Skeletal muscle tissue (tissue), 4 donors: ENCODE results near the gene UNC5C. TPM values are rescaled to one million over a fixed set of nuclear protein-coding genes. Genes with fewer than 3 reads are reported as not detected.

ENCODE experiments used
- H3K27ac ChIP-seq: one replicate; pipeline ENCODE4 v1.7.0; 2013; ENCODE audit warnings: mild to moderate bottlenecking, low read depth, low read length, inconsistent platforms
- H3K27me3 ChIP-seq, 3 donors: one replicate each; pipeline ENCODE4 v1.7.0; 2013; ENCODE audit warnings: low read length in 3 of 3; ENCODE audit not compliant: control insufficient read depth in 3 of 3, insufficient read depth in 3 of 3
- H3K36me3 ChIP-seq, 3 donors: one replicate each; pipeline ENCODE4 v1.7.0; 2013; ENCODE audit warnings: low read length in 3 of 3; ENCODE audit not compliant: control insufficient read depth in 3 of 3, insufficient read depth in 3 of 3
- H3K4me1 ChIP-seq, 3 donors: one replicate each; pipeline ENCODE4 v1.7.0; 2013; ENCODE audit warnings: low read length in 3 of 3, mild to moderate bottlenecking in 3 of 3; ENCODE audit not compliant: control insufficient read depth in 3 of 3, insufficient read depth in 3 of 3
- H3K4me3 ChIP-seq, 3 donors: one replicate each; pipeline ENCODE4 v1.7.0; 2013; ENCODE audit warnings: low read length in 3 of 3
- H3K9ac ChIP-seq, 3 donors: one replicate each; pipeline ENCODE4 v1.7.0; 2013; ENCODE audit warnings: low read length in 3 of 3, mild to moderate bottlenecking in 3 of 3, moderate library complexity in 2 of 3, low read depth in 1 of 3
- H3K9me3 ChIP-seq, 3 donors: one replicate each; pipeline ENCODE4 v1.7.0; 2013; ENCODE audit warnings: low read length in 3 of 3; ENCODE audit not compliant: control insufficient read depth in 3 of 3
- total RNA-seq: library from RNA; depleted of rRNA; stranded (reverse); fragments of >200 nt; gene quantifications from one replicate; pipeline ENCODE4 v1.2.3, GENCODE V29; 2014
- donor health status: Osteomylitis.

The UNC5C gene
- total RNA-seq, 1 donor from 2014 or later: 1.0 TPM

DNA sequence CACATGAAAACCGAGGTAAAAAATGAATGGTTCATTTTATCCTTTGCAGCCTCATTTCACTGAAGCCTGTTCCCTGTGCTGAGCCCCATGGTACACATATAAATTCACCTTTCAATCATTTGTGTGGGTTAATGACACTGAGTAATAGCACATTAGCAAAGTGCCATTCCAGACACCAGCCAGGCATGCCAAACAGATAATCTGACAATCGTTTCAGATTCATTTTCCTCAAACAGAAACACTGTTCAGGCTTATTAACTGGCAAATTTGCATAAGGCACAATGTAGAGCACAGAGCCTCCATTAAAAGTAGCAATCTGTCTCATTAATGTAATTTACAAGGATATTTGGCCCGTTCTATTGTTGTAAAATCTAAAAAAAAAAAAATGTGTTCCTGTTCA lies 76.2 kb downstream of the UNC5C start:
- Histone ChIP-seq H3K27ac (no peak overlapping the region), H3K9me3 (no peaks in the 10 kb centered on the region), H3K4me3 (no peak overlapping the region), H3K36me3 (no peaks in the 10 kb centered on the region), H3K9ac (no peak overlapping the region), H3K4me1 (no peaks in the 10 kb centered on the region), H3K27me3 (no peaks in the 10 kb centered on the region)

DNA sequence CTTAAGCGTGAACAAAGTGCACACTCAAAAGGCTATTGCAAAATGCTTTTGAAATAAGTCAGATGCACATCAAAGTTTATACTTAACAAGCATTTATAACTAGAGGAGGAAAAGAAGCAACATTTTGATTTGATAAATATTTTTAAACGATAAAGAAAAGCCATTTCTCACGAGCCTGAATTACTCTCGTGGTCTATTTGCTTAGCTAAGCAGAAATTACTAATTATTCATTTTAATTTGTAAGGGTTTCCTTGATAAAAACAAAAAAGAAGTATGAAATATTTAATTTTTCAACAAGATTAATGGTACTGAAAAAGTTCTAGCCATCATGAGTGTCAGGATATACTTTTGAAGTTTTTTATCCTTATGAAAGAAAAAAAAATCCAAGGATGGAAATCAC lies 78.2 kb downstream of the UNC5C start:
- no peaks in the 10 kb centered on the region for H3K9me3 ChIP-seq
- no peak overlapping the region for H3K4me3 ChIP-seq
- no peak overlapping the region for H3K27ac ChIP-seq
- no peaks in the 10 kb centered on the region for H3K27me3 ChIP-seq
- H3K9ac ChIP-seq: no peak overlapping the region
- H3K36me3 ChIP-seq: no peaks in the 10 kb centered on the region
- H3K4me1 ChIP-seq: no peaks in the 10 kb centered on the region

DNA sequence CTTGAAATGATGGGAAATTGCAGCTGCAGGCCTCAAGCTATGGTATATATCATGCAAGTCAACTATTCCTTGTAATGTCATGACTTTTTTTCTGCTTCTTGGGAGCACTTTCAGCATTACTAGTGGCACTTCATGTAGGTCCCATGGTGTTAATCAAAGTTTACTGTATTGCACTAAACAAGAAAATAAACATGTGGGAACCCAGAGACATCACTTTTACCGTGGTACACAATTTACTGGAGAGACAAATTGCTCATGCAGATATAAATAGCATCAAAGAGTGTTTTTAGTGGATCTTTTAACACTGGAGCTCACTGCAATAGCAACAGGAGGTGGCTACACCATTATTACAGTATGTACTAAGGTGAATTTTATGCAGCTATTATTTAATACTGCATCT lies 79.2 kb downstream of the UNC5C start:
- H3K9me3 ChIP-seq: no peaks in the 10 kb centered on the region
- no peak overlapping the region for H3K4me3 ChIP-seq
- H3K9ac ChIP-seq: no peak overlapping the region
- H3K36me3 ChIP-seq: no peaks in the 10 kb centered on the region
- no peaks in the 10 kb centered on the region for H3K27me3 ChIP-seq
- no peaks in the 10 kb centered on the region for H3K4me1 ChIP-seq
- no peak overlapping the region for H3K27ac ChIP-seq

DNA sequence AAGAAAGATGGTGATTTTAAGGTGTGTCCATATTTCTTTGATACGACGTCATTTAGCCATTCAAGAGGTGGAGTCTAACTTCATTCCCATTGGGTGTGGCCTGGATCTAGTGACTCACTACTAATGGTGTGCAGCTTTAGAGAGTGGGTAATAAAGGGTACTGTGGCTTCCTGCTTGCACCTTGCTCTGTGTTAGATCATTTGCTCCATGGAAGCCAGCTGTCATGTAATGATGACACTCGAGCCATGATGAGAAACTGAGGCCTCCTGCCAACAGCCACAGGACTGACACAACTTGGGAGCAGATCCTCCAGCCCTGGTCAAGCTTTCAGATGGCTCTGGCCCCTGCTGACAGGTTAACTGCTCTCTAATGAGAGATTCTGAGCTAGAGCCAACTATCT lies 82.0 kb downstream of the UNC5C start:
- Histone ChIP-seq H3K36me3 (no peaks in the 10 kb centered on the region), H3K9ac (no peak overlapping the region), H3K9me3 (no peaks in the 10 kb centered on the region), H3K27me3 (no peaks in the 10 kb centered on the region), H3K4me3 (no peak overlapping the region), H3K27ac (no peak overlapping the region), H3K4me1 (no peaks in the 10 kb centered on the region)

DNA sequence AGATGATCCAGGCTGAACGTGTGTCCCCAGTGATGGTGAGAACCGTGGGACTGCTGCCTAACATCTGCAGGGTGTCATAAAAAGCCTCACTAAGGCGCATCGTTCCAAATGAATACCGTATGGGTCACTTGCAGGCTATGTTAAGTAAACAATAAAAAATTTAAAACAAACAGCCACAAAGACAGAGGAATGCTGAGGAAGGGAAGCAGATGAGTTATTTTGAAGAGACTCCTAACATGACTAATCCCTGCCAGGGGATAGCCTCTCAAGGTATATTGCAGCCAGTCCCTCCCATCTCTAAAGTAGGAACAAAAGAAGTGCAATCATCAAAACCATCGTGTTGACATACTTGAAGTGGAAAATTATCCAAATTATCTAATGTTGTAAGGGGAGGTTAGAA lies 83.8 kb downstream of the UNC5C start:
- Histone ChIP-seq H3K9me3 (no peaks in the 10 kb centered on the region), H3K36me3 (no peaks in the 10 kb centered on the region), H3K27me3 (no peaks in the 10 kb centered on the region), H3K27ac (no peak overlapping the region), H3K4me3 (no peak overlapping the region), H3K4me1 (no peaks in the 10 kb centered on the region), H3K9ac (no peak overlapping the region)

DNA sequence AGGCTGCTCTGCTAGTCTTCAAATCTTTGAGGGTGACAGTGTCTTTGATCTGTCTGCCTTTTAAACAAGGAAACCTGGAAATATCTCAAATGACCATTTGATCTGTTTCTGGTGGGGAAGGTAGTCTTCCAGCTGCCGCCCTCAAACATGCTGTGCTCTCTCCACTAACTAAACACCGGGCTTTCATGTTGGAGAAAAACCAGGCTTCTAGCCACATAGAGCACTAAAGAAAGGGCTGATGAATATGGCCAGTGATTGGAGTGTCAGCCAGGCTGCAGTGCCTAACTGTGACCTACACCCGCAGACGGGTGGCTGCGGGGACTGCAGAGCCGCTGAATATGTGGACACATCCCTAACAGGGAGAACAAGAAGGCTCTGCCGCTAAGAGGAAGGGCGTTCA lies 85.9 kb downstream of the UNC5C start:
- H3K9me3 ChIP-seq: no peaks in the 10 kb centered on the region
- no peak overlapping the region for H3K9ac ChIP-seq
- H3K4me3 ChIP-seq: no peak overlapping the region
- no peaks in the 10 kb centered on the region for H3K4me1 ChIP-seq
- H3K27me3 ChIP-seq: no peaks in the 10 kb centered on the region
- no peak overlapping the region for H3K27ac ChIP-seq
- no peaks in the 10 kb centered on the region for H3K36me3 ChIP-seq

DNA sequence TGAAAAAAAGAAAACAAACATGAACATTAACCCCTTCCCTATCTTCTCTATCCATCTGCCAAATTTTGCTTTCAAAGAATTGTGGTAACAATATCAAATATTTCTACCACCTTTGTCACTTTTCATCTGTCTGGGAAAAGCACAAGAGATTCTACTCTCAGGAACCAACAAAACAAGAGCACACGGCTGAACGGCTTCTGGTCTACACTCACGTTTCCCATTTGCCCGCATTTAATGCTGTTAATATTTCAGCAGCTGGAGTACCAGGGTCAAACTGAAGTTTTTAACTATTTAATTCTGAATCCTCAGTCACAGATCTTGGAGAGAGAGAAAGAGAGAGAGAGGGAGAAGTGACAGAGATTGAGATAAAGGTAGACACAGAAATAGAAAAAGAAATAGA lies 91.4 kb downstream of the UNC5C start:
- Histone ChIP-seq H3K36me3 (no peaks in the 10 kb centered on the region), H3K9ac (no peak overlapping the region), H3K4me1 (no peaks in the 10 kb centered on the region), H3K27me3 (no peaks in the 10 kb centered on the region), H3K27ac (no peak overlapping the region), H3K9me3 (no peaks in the 10 kb centered on the region), H3K4me3 (no peak overlapping the region)

DNA sequence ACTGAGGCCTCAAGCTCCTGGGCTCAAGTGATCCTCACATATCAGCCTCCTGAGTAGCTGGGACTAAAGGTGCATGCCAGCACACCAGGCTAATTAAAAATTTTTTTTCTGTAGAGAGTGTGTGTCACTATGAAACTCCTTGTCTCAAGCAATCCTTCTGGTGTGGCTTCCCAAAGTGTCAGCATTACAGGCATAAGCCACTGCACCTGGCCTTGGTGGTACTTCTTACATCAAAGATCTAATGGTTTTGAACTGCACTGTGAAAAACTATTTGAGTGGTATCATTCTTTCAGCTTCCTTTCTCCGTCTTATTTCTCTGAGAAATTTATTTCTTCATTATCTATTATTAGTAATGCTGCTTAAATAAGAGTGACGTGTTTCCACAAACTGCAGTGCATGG lies 98.5 kb downstream of the UNC5C start:
- Histone ChIP-seq H3K27me3 (peaks cover 0 to 2% (median 0%) of the 10 kb centered on the region in 3 donors), H3K4me1 (no peaks in the 10 kb centered on the region), H3K27ac (no peak overlapping the region), H3K9ac (no peak overlapping the region), H3K36me3 (no peaks in the 10 kb centered on the region), H3K9me3 (no peaks in the 10 kb centered on the region), H3K4me3 (no peak overlapping the region)

DNA sequence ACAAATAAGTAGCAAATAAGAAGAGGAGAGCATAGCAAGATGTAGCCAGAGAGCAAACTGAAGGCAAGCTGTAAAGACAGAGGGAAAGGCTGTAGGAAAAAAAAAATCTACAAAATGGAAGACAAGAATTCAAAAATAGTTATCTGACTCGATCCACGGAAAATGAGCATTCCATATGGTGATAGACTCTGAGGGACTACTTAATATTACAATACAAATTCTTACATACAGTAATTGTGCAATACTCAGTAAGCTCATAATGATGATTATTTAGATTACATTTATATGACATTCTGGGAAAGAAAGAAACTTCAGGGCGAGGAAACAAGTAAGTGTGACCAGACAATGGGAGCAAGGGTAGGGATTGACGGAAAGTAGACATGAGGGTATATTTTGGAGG lies 102.6 kb downstream of the UNC5C start:
- H3K4me3 ChIP-seq: no peak overlapping the region
- H3K4me1 ChIP-seq: no peaks in the 10 kb centered on the region
- H3K27me3 ChIP-seq: peaks cover 0 to 2% (median 0%) of the 10 kb centered on the region in 3 donors
- H3K36me3 ChIP-seq: no peaks in the 10 kb centered on the region
- no peak overlapping the region for H3K27ac ChIP-seq
- H3K9me3 ChIP-seq: no peaks in the 10 kb centered on the region
- H3K9ac ChIP-seq: no peak overlapping the region

DNA sequence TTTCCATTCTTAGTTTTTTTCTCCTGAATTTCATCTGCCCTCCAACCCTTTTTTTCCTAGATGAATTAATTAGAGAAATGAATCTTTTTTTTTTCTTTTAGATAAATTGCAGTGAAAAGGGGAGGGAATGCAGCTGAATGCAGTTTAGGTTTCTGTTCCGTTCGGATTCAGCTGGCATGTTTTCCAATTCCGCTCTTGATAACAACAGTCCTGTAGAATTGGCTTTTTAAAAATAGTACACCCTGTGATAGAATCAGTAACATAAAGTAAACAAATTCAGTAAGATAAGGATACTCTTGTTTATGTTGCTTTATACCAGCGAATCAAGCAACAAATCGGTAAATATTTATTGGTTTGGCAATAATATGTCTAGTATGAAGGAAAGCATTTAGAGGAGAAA lies 103.5 kb downstream of the UNC5C start:
- H3K36me3 ChIP-seq: no peaks in the 10 kb centered on the region
- peaks cover 0 to 2% (median 0%) of the 10 kb centered on the region in 3 donors for H3K27me3 ChIP-seq
- no peak overlapping the region for H3K27ac ChIP-seq
- H3K4me1 ChIP-seq: no peaks in the 10 kb centered on the region
- H3K9ac ChIP-seq: no peak overlapping the region
- H3K4me3 ChIP-seq: no peak overlapping the region
- H3K9me3 ChIP-seq: no peaks in the 10 kb centered on the region

DNA sequence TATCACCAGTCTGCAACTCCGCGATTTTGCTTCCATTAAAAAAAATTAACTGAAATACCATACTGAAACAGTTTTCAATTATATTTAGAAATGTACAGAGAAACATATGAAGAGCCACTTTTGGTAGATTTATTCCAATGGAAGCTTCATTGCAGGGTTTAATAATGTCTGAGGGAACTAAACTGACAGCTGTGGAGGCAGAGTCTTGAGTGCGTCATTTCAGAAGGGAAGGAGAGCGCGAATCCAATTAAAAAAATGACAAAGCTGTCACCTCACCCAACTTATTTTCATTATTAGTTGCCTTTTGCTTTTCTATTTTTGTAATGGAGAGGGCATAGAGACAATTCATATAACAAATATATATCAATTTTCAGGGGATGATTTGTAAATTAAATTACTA lies 104.0 kb downstream of the UNC5C start:
- Histone ChIP-seq H3K9ac (no peak overlapping the region), H3K9me3 (no peaks in the 10 kb centered on the region), H3K4me1 (no peaks in the 10 kb centered on the region), H3K27me3 (no peaks in the 10 kb centered on the region), H3K27ac (no peak overlapping the region), H3K4me3 (no peak overlapping the region), H3K36me3 (no peaks in the 10 kb centered on the region)
